Stimulated activated CD8-positive, alpha-beta memory T cell treated with anti-CD3 and anti-CD28 coated beads, Interleukin-15, amount 100 ng/mL, for 24 hours (primary cell): ENCODE results near the gene HCAR2.
"Not testable (repeated sequence)": the region's sequence is repeated elsewhere in the genome, so short reads cannot be mapped to it uniquely, and the experiment has no call there.

ENCODE experiments used
- DNase-seq: peaks from one replicate; pipeline ENCODE4 v3.0.0-alpha.2; 2020; ENCODE audit warnings: low read depth

Gene HCAR2

GRCh38 chr12:122665349-122665748, 37.8 kb downstream of the HCAR2 start:
- DNase-seq = no peak

GRCh38 chr12:122661938-122662337, 41.2 kb downstream of the HCAR2 start:
- no peak for DNase-seq

DNA sequence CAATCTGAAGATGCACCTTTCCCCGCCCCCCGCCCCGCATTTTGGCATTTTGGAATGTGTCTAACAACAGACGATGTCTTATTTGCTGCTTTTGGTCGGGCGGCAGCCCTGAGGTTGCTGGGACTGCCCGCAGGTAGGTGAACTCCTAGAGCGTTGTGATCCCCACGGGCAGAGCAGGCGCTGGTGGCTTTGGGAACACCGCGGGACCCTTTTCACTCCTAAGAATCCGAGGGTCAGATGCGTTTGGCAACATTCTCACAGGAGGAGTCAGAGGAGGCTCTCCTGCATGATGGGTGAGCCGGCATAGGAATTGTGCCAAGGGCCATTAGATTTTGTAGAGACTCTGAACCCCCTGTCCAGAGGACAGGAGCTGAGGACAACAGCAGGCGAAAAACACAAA, 41.9 kb downstream of the HCAR2 start:
- no peak for DNase-seq

- DNase-seq = no peak
Measured at GRCh38 chr12:122659579-122659978, 43.6 kb downstream of the HCAR2 start.

DNA sequence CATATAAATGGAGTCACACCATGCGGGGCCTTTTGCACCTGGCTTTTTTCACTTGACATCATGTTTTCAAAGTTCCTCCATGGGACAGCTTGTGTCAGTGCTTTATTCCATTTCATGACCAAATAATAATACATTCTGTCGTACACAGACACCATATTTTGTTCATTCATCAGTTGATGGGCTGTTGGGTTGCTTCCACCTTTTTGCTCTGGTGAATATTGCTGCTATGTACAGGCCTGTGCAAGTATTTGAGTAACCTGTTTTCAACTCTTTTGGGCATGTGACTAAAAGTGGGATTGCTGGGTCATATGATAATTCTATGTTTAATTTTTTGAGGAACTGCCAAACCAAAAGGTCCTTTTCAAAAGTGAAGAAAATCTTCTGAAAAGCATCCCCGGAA, 46.9 kb downstream of the HCAR2 start:
- DNase-seq = no peak

- DNase-seq = not testable (repeated sequence)
Measured at GRCh38 chr12:122653291-122653690, 49.9 kb downstream of the HCAR2 start.

GRCh38 chr12:122651520-122652224, 51.5 kb downstream of the HCAR2 start:
- no peak for DNase-seq
